ENCODE measurements around the gene SPDEF. TPM values are rescaled to one million over a fixed set of nuclear protein-coding genes. Genes with fewer than 3 reads are reported as not detected.

The SPDEF gene
- total RNA-seq, 6 experiments from 2014 or later: not detected

- no CpG with 5 or more reads among the region's 13 CpGs for WGBS (ENCODE audit: insufficient coverage, low coverage, low lambda C conversion rate, missing lambda C conversion rate)
- intact Hi-C loops (cut with DNase I): loop anchor here in 1 of 2 donors (10.0 kb wide), 1 partner anchor 61 kb away; the partner anchor contains the start of gene PACSIN1
- Histone ChIP-seq H3K4me1 (peaks cover 0 to 9% (median 0%) of the 10 kb centered on the region in 4 donors), H3K27me3 (no peaks in the 10 kb centered on the region), H3K27ac (no peak overlapping the region), H3K9me3 (no peaks in the 10 kb centered on the region), H3K4me3 (no peak overlapping the region), H3K36me3 (no peaks in the 10 kb centered on the region)
- TF ChIP-seq POLR2A (IDR thresholded peaks at IDR 0.05) (no peak), CTCF (IDR thresholded peaks at IDR 0.05) (no peak)
- no peak for DNase-seq
- no peak for ATAC-seq
Observed at GRCh38 chr6:34525431-34526175, 30.5 kb downstream of the SPDEF start.

GRCh38 chr6:34524971-34525370, 31.2 kb downstream of the SPDEF start:
- WGBS (ENCODE audit: insufficient coverage, low coverage, low lambda C conversion rate, missing lambda C conversion rate): 73% methylated on average over 4 of the region's 5 CpGs
- no peak for ATAC-seq
- TF ChIP-seq POLR2A (IDR thresholded peaks at IDR 0.05) (no peak), CTCF (IDR thresholded peaks at IDR 0.05) (no peak)
- no peak overlapping the region for H3K4me3 ChIP-seq
- intact Hi-C loops (cut with DNase I): loop anchor here in 1 of 2 donors (10.0 kb wide), 1 partner anchor 60 kb away; the partner anchor contains the start of gene PACSIN1
- peak in 1 of 3 donors; percentile 11 for DNase-seq
- no peaks in the 10 kb centered on the region for H3K9me3 ChIP-seq
- no peaks in the 10 kb centered on the region for H3K36me3 ChIP-seq
- H3K27ac ChIP-seq: no peak overlapping the region
- H3K4me1 ChIP-seq: peaks cover 0 to 5% (median 0%) of the 10 kb centered on the region in 4 donors
- H3K27me3 ChIP-seq: no peaks in the 10 kb centered on the region

- Histone ChIP-seq H3K9me3 (no peaks in the 10 kb centered on the region), H3K4me3 (no peak overlapping the region), H3K27me3 (no peaks in the 10 kb centered on the region), H3K27ac (no peak overlapping the region), H3K36me3 (no peaks in the 10 kb centered on the region), H3K4me1 (no peaks in the 10 kb centered on the region)
- no peak for TF ChIP-seq POLR2A (IDR thresholded peaks at IDR 0.05)
- TF ChIP-seq CTCF (IDR thresholded peaks at IDR 0.05): no peak
- intact Hi-C loops (cut with DNase I): loop anchor here in 1 of 2 donors (10.0 kb wide), 1 partner anchor 60 kb away; the partner anchor contains the start of gene PACSIN1
- peak in 1 of 3 donors; percentile 46 for DNase-seq
- 73% methylated on average over 4 of the region's 5 CpGs for WGBS (ENCODE audit: insufficient coverage, low coverage, low lambda C conversion rate, missing lambda C conversion rate)
- no peak for ATAC-seq
Observed at GRCh38 chr6:34524499-34524898, 31.6 kb downstream of the SPDEF start.

DNA sequence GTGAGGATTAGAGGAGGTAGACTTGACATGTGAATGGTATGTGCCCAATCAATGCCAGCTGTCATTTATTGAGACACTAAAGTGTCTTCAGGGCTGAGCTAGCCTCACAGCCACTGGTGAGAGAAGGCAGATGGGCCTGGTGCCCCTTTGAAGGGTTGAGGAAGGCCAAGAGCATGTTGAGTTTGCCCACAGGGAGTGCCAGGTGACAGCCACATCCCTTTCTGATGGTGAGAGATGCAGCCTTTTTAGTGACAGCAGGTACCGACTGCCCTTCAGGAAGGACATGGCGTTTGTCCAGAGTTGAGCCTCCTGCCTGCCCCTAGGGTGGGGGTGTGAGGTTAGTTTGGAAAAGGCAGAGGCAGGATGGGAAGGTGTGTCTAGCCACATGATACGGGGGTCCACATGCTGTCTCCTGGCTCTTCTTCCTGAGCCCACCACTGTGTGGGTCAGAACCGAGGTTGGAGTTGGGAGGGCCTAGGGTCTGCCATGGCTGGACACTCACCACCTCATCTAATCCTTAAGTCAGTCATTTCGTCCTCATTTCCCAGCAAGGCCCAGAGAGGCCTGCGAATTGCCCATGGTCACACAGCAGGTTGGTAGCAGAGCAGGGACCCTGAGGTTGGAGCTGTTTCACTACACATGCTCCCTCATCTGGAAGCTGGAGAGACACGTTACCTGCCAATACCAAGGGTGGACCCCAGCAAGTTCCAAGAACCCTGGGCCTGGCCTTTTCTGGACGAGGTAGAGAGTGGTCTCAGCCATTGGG, 32.5 kb downstream of the SPDEF start:
- no peak for TF ChIP-seq CTCF (IDR thresholded peaks at IDR 0.05)
- TF ChIP-seq POLR2A (IDR thresholded peaks at IDR 0.05): no peak
- no peak overlapping the region for H3K27ac ChIP-seq
- H3K36me3 ChIP-seq: no peaks in the 10 kb centered on the region
- WGBS (ENCODE audit: insufficient coverage, low coverage, low lambda C conversion rate, missing lambda C conversion rate): 81% methylated on average over 4 of the region's 8 CpGs
- peak in 2 of 3 donors; percentile 1 to 27 for DNase-seq
- no peak overlapping the region for H3K4me3 ChIP-seq
- H3K9me3 ChIP-seq: no peaks in the 10 kb centered on the region
- no peaks in the 10 kb centered on the region for H3K4me1 ChIP-seq
- intact Hi-C loops (cut with DNase I): loop anchor here in 1 of 2 donors (10.0 kb wide), 1 partner anchor 59 kb away; the partner anchor contains the start of gene PACSIN1
- H3K27me3 ChIP-seq: no peaks in the 10 kb centered on the region
- ATAC-seq: no peak
